Measurements from ENCODE around the gene RAD9B.

DNA sequence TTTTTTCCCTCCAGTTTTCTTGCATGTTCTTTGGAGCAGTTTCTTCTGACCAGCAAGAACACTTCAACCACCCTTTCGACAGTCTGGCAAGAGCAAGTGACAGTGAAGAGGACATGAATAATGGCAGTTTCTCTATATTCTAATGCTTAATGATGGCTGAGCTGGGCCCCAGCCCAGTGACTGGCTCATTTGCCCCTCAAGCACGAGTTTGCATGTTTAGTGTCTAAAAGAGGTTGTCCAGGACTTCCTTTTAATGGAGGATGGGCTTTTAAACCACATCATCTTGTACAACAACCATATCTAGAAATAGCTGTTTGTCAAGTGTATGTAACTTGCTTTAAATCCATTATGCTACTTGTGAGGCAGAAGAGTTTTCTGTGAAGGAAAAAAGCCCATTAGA is 28.4 kb downstream of the RAD9B start:
- TF ChIP-seq GATA3 (IDR thresholded peaks at IDR 0.05; ENCODE audit: low read depth, low read length) (no peak), GATA2 (IDR thresholded peaks at IDR 0.05; ENCODE audit: low read depth, low read length) (no peak)

All from SH-SY5Y (cell line).